SU-DHL-6 (cell line): ENCODE measurements around the gene KLF15.

Experiments used
- EZH2phosphoT487 ChIP-seq: fragments of 200-600 bp; sonication (generic), shearing (Covaris generic); conservative IDR thresholded peaks from 2 replicates; pipeline ENCODE4 v1.6.1; 2018; ENCODE audit warnings: mild to moderate bottlenecking, antibody characterized with exemption, low read length, moderate library complexity, mixed read lengths
- TF ChIP-seq, protein P1 (sequence below): fragments of 200-600 bp; sonication (generic); IDR thresholded peaks from one replicate; pipeline ENCODE4 v1.5.1; 2017; ENCODE audit warnings: antibody characterized with exemption, mild to moderate bottlenecking, low read length, moderate library complexity; ENCODE audit not compliant: insufficient read depth, poor library complexity, severe bottlenecking

DNA sequence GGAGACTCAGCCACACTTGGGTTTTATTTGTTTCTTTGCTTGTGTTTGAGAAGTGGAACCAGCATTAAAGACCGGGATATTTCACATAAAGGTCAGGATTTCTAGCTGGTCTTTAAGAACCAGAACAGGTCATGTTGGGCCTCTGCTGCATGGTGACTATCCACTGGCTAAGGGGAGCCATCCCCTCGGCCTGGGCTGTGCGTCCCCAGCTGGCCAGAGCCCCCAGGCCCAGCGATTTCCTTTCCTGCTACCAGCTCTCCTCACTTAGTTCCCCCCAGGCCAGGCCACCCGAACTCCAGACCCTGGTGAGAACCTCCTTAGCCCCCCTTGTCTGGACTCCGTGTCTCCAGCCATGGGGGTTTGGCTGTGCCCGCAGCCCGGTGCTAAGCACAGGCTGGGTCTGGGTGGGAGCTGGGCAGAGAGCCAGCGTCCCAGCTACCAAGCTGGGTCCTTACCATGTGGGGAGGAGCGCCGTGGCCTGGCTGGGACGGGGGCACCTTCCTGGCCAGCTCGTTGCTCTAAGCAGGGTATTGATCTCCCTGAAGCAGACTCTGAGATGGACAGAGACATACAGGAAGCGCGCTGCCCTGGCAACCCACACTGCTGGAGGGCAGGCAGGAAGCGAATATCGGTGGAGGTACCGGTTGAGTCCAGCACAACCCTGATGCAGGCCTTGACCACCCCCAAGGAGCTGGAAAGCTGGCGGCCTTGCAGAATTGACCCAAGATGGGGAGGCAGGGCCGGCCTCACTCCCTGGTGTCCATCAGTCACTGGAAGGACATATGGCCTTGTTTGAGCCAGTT, 49.4 kb downstream of the KLF15 start:
- TF ChIP-seq, protein P1, sequence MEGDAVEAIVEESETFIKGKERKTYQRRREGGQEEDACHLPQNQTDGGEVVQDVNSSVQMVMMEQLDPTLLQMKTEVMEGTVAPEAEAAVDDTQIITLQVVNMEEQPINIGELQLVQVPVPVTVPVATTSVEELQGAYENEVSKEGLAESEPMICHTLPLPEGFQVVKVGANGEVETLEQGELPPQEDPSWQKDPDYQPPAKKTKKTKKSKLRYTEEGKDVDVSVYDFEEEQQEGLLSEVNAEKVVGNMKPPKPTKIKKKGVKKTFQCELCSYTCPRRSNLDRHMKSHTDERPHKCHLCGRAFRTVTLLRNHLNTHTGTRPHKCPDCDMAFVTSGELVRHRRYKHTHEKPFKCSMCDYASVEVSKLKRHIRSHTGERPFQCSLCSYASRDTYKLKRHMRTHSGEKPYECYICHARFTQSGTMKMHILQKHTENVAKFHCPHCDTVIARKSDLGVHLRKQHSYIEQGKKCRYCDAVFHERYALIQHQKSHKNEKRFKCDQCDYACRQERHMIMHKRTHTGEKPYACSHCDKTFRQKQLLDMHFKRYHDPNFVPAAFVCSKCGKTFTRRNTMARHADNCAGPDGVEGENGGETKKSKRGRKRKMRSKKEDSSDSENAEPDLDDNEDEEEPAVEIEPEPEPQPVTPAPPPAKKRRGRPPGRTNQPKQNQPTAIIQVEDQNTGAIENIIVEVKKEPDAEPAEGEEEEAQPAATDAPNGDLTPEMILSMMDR, result no peak
- TF ChIP-seq EZH2phosphoT487, result no peak
